ENCODE results near the gene SPATA6. TPM values are rescaled to one million over a fixed set of nuclear protein-coding genes. Genes with fewer than 3 reads are reported as not detected.

SPATA6 gene
- total and polyA plus RNA-seq, 2 of the 4 experiments (the other 2 are of a cell fraction) = 1.1 to 2.0 TPM

- Histone ChIP-seq H3K27me3 (ENCODE audit: control insufficient read depth, insufficient read depth, low read length) (no peaks in the 10 kb centered on the region), H3K9me3 (ENCODE audit: control insufficient read depth, insufficient read depth, low read length) (no peaks in the 10 kb centered on the region), H2AK5ac (ENCODE audit: low read depth, low read length) (no peak overlapping the region), H3K56ac (ENCODE audit: extremely low read depth, insufficient read depth, low read length) (no peak overlapping the region), H3K4ac (ENCODE audit: low read depth, low read length) (no peak overlapping the region), H4K91ac (ENCODE audit: insufficient read depth, low read depth, low read length) (no peak overlapping the region), H3K9me1 (ENCODE audit: insufficient read depth, low read length) (no peaks in the 10 kb centered on the region), H2AFZ (replicated peaks; ENCODE audit: low read length, poor library complexity) (no peak overlapping the region), H2BK5ac (ENCODE audit: low read depth, low read length, poor library complexity, severe bottlenecking) (no peak overlapping the region), H3K4me2 (ENCODE audit: low read depth, low read length) (no peak overlapping the region), H3K79me1 (ENCODE audit: low read depth in 1 of 2, low read length in 2 of 2) (no peaks in the 10 kb centered on the region), H3K27ac (ENCODE audit: insufficient read depth, low read length) (no peak overlapping the region), H4K8ac (ENCODE audit: low read depth in 2 of 2, low read length in 2 of 2) (no peak overlapping the region), H3K18ac (ENCODE audit: low read depth, low read length) (no peak overlapping the region), H4K20me1 (ENCODE audit: insufficient read depth, low read length) (no peaks in the 10 kb centered on the region), H2BK20ac (ENCODE audit: low read depth, low read length) (no peak overlapping the region), H3K23ac (ENCODE audit: low read depth, low read length) (no peak overlapping the region), H3K36me3 (ENCODE audit: control insufficient read depth, insufficient read depth, low read length) (no peaks in the 10 kb centered on the region), H3K14ac (replicated peaks; ENCODE audit: low read depth, low read length) (no peak overlapping the region), H2BK15ac (ENCODE audit: low read depth, low read length) (no peak overlapping the region), H3K9ac (ENCODE audit: low read depth, low read length) (no peak overlapping the region), H2BK120ac (ENCODE audit: low read depth, low read length) (no peak overlapping the region), H4K5ac (ENCODE audit: low read depth, low read length) (no peak overlapping the region), H3K4me3 (ENCODE audit: insufficient read depth, low read depth, low read length) (no peak overlapping the region), H2AK9ac (replicated peaks; ENCODE audit: low read depth, low read length, poor library complexity) (no peak overlapping the region), H3K4me1 (ENCODE audit: control insufficient read depth, insufficient read depth, low read length) (no peaks in the 10 kb centered on the region)
- dilution Hi-C loops (cut with HindIII; ENCODE audit: low sequenced_read_pairs, unreplicated experiment) = no loop called here
- DNase-seq (no peak), ATAC-seq (ENCODE audit: low read depth) (no peak)
- CTCF ChIA-PET = interaction anchor here (0.6 kb wide), 1 partner anchor 40 kb away, joined by 6 read pairs; no protein-coding TSS in a partner anchor
- intact Hi-C loops (cut with micrococcal nuclease) = no loop called here
- POLR2A ChIA-PET (ENCODE audit: unreplicated experiment) = no interaction called here
- BruUV-seq (replicated peaks) = no TSS peak
- in situ Hi-C loops (cut with MboI; ENCODE audit: low sequenced_read_pairs) = no loop called here
- WGBS, 2 experiments (ENCODE audit: extremely low coverage in 2 of 2, insufficient read length in 1 of 2) = no CpG with 5 or more reads among the region's 2 CpGs
- TF ChIP-seq RFX5 (IDR thresholded peaks at IDR 0.05; ENCODE audit: low read depth, low read length) (no peak), MAZ (IDR thresholded peaks at IDR 0.05; ENCODE audit: borderline replicate concordance, low read depth, low read length) (no peak), USF2 (IDR thresholded peaks at IDR 0.05; ENCODE audit: low read depth, low read length) (no peak), SMC3 (IDR thresholded peaks at IDR 0.05; ENCODE audit: low read depth, low read length) (no peak)
Measured at GRCh38 chr1:48391926-48392325, 80.1 kb downstream of the SPATA6 start.
